B cell (primary cell): ENCODE results near the gene LMAN1. TPM values are rescaled to one million over a fixed set of nuclear protein-coding genes. Genes with fewer than 3 reads are reported as not detected.

Experiments used
- ATAC-seq: fragments of 200-7000 bp; cut with Tn5 transposase; one replicate; pipeline ENCODE4 v1.10.0; 2021; ENCODE audit warnings: low read depth, mild to moderate bottlenecking, moderate number of reproducible peaks, moderate library complexity
- CTCF ChIA-PET: fragments of 350-600 bp; sonication (Branson Sonifier 250); formaldehyde crosslinking; loops from one replicate; lab custom pipeline; 2021; ENCODE audit warnings: antibody characterized with exemption, inconsistent platforms; lab: Charles Lee
- POLR2A ChIA-PET: fragments of 350-600 bp; sonication (Branson Sonifier 250); formaldehyde crosslinking; loops from one replicate; lab custom pipeline; 2021; ENCODE audit warnings: antibody characterized with exemption; lab: Charles Lee
- DNase-seq: peaks from one replicate; pipeline ENCODE4 v3.0.0; 2013
- H2AFZ ChIP-seq: 2 replicates; pipeline ENCODE4 v1.6.1; 2012; ENCODE audit warnings: mild to moderate bottlenecking, low read depth, low read length; ENCODE audit not compliant: insufficient read depth, poor library complexity, severe bottlenecking
- H3K27ac ChIP-seq, 2 donors: 1 replicate in 1 of 2; 2 replicates in 1 of 2; pipeline ENCODE4 v1.5.1; 2012 to 2013; ENCODE audit warnings: low read length in 2 of 2, mild to moderate bottlenecking in 2 of 2, moderate library complexity in 1 of 2
- H3K27me3 ChIP-seq, 4 experiments: fragments of 200-600 bp in 1 of 4; sonication (generic) in 1 of 4; replicated peaks in 1 of 4; 1 replicate in 2 of 4; 2 replicates in 2 of 4; pipeline versions ENCODE4 v1.6.1 to v1.7.0; 2013 to 2016; ENCODE audit warnings: low read length in 3 of 4, mild to moderate bottlenecking in 2 of 4, mixed read lengths in 1 of 4, moderate library complexity in 1 of 4; ENCODE audit not compliant: insufficient read depth in 4 of 4, control insufficient read depth in 3 of 4; ENCODE audit errors: control extremely low read depth in 1 of 4
- H3K36me3 ChIP-seq, 2 experiments: replicated peaks in 1 of 2; 1 replicate in 1 of 2; 2 replicates in 1 of 2; pipeline versions ENCODE4 v1.6.1 to v1.7.1; 2013; ENCODE audit warnings: low read length in 1 of 2; ENCODE audit not compliant: insufficient read depth in 2 of 2, control insufficient read depth in 1 of 2; ENCODE audit errors: control extremely low read depth in 1 of 2, extremely low read depth in 1 of 2
- H3K4me1 ChIP-seq, 2 donors: fragments of 200-600 bp in 1 of 2; sonication (generic) in 1 of 2; 1 replicate in 1 of 2; 2 replicates in 1 of 2; pipeline versions ENCODE4 v1.5.1 to v1.6.1; 2013 to 2017; ENCODE audit warnings: low read length in 2 of 2; ENCODE audit not compliant: control insufficient read depth in 2 of 2, insufficient read depth in 2 of 2
- H3K4me2 ChIP-seq: replicated peaks from 2 replicates; pipeline ENCODE3; 2012; ENCODE audit warnings: mild to moderate bottlenecking, low read depth, low read length; ENCODE audit not compliant: poor library complexity, severe bottlenecking
- H3K4me3 ChIP-seq, 5 experiments: fragments of 200-600 bp in 1 of 5; sonication (generic) in 1 of 5; 1 replicate in 3 of 5; 2 replicates in 2 of 5; pipeline versions ENCODE4 v1.5.1 to v1.7.0; 2011 to 2016; ENCODE audit warnings: low read length in 4 of 5, mild to moderate bottlenecking in 4 of 5, low read depth in 2 of 5, control low read depth in 1 of 5, moderate library complexity in 1 of 5; ENCODE audit not compliant: insufficient read depth in 1 of 5; ENCODE audit errors: control extremely low read depth in 1 of 5, extremely low read depth in 1 of 5
- H3K79me2 ChIP-seq: fragments of 200-600 bp; sonication (generic); one replicate; pipeline ENCODE4 v1.6.0; 2016; ENCODE audit warnings: low read length; ENCODE audit not compliant: control insufficient read depth, insufficient read depth
- H3K9ac ChIP-seq: fragments of 200-600 bp; sonication (generic); 2 replicates; pipeline ENCODE4 v1.6.1; 2017; ENCODE audit warnings: mild to moderate bottlenecking, low read length, moderate library complexity
- H3K9me3 ChIP-seq, 3 donors: one replicate each; pipeline versions ENCODE4 v1.6.1 to v1.7.1; 2013; ENCODE audit warnings: low read length in 2 of 3; ENCODE audit not compliant: control insufficient read depth in 2 of 3, insufficient read depth in 1 of 3; ENCODE audit errors: control extremely low read depth in 1 of 3
- H4K20me1 ChIP-seq: 2 replicates; pipeline ENCODE4 v1.6.0; 2012; ENCODE audit warnings: mild to moderate bottlenecking, low read length; ENCODE audit not compliant: insufficient read depth, control insufficient read depth, poor library complexity, severe bottlenecking
- H3K27ac Mint-ChIP-seq: one replicate; pipeline ENCODE4 v1.8.0; 2021; ENCODE audit warnings: mixed read lengths
- H3K27me3 Mint-ChIP-seq: one replicate; pipeline ENCODE4 v1.8.0; 2021; ENCODE audit warnings: mixed read lengths
- H3K4me1 Mint-ChIP-seq: one replicate; pipeline ENCODE4 v1.8.0; 2021; ENCODE audit warnings: mixed read lengths
- H3K4me3 Mint-ChIP-seq: one replicate; pipeline ENCODE4 v1.8.0; 2021; ENCODE audit warnings: mixed read lengths
- H3K9me3 Mint-ChIP-seq: one replicate; pipeline ENCODE4 v1.8.0; 2022; ENCODE audit warnings: mixed read lengths; ENCODE audit not compliant: insufficient read depth
- CTCF ChIP-seq: fragments of 200-600 bp; IDR thresholded peaks from one replicate; pipeline ENCODE4 v1.8.0; 2022; ENCODE audit warnings: antibody characterized with exemption, mild to moderate bottlenecking
- EZH2 ChIP-seq: IDR thresholded peaks from 2 replicates; pipeline ENCODE4 v1.6.1; 2012; ENCODE audit warnings: borderline replicate concordance, low read depth, mild to moderate bottlenecking, moderate library complexity, low read length; ENCODE audit not compliant: insufficient read depth, poor library complexity, severe bottlenecking
- WGBS: methylation state at CpG from one replicate; pipeline ENCODE4 v1.1.5; 2013; ENCODE audit warnings: missing lambda C conversion rate; ENCODE audit not compliant: insufficient coverage; 5-methylcytosine and 5-hydroxymethylcytosine counted together
- intact Hi-C: fragments of 100-400 bp; cut with micrococcal nuclease; formaldehyde crosslinking; loops from one replicate; pipeline ENCODE4 v1.10.0; 2022
- polyA plus RNA-seq: library from polyadenylated mRNA; depleted of rRNA; stranded (reverse); fragments of >200 nt; gene quantifications from 2 replicates; pipeline ENCODE4 v1.2.3, GENCODE V29; 2012
- total RNA-seq, 2 donors: library from RNA; stranded (reverse); fragments of 120-200 nt in 1 of 2; gene quantifications; 1 replicate in 1 of 2; 2 replicates in 1 of 2; pipeline versions ENCODE4 v1.2.3 to v1.2.4, GENCODE V29; 2013 to 2022

LMAN1 gene
- total and polyA plus RNA-seq, 2 donors (not counting 1 experiment from before 2014, with no cell fraction given) = 9.2 to 41.1 TPM

- Histone ChIP-seq H3K79me2 (no peaks in the 10 kb centered on the region), H4K20me1 (no peaks in the 10 kb centered on the region), H2AFZ (no peak overlapping the region), H3K27me3 (peaks cover 0 to 37% (median 20%) of the 10 kb centered on the region in 4 experiments), H3K9ac (no peak overlapping the region), H3K36me3 (no peaks in the 10 kb centered on the region), H3K4me1 (no peaks in the 10 kb centered on the region), H3K27ac (no peak overlapping the region), H3K4me3 (no peak overlapping the region), H3K9me3 (peaks cover 0 to 1% (median 0%) of the 10 kb centered on the region in 3 donors), H3K4me2 (no peak overlapping the region)
- ATAC-seq (no peak), DNase-seq (no peak)
- intact Hi-C loops = no loop called here
- ChIA-PET CTCF (no interaction called here), POLR2A (no interaction called here)
- Mint-ChIP-seq H3K9me3 (no peaks in the 10 kb centered on the region), H3K27ac (no peak overlapping the region), H3K4me3 (no peak overlapping the region), H3K4me1 (no peaks in the 10 kb centered on the region), H3K27me3 (peaks cover 63% of the 10 kb centered on the region)
- WGBS = 53% methylated on average over 1 of the region's 1 CpG
- no peak for TF ChIP-seq CTCF
- TF ChIP-seq EZH2 = no peak
Observed at GRCh38 chr18:59279722-59280121, 79.3 kb downstream of the LMAN1 start.

GRCh38 chr18:59279193-59279592 lies 79.9 kb downstream of the LMAN1 start:
- Histone ChIP-seq H3K36me3 (no peaks in the 10 kb centered on the region), H3K4me2 (no peak overlapping the region), H3K9ac (no peak overlapping the region), H3K27me3 (peaks cover 0 to 42% (median 24%) of the 10 kb centered on the region in 4 experiments), H3K27ac (no peak overlapping the region), H4K20me1 (no peaks in the 10 kb centered on the region), H3K4me3 (no peak overlapping the region), H3K9me3 (peaks cover 0 to 4% (median 1%) of the 10 kb centered on the region in 3 donors), H3K4me1 (peaks cover 0 to 1% of the 10 kb centered on the region in 2 donors), H2AFZ (no peak overlapping the region), H3K79me2 (no peaks in the 10 kb centered on the region)
- Mint-ChIP-seq H3K4me1 (no peaks in the 10 kb centered on the region), H3K9me3 (no peaks in the 10 kb centered on the region), H3K27me3 (peaks cover 64% of the 10 kb centered on the region), H3K27ac (no peak overlapping the region), H3K4me3 (no peak overlapping the region)
- no peak for ATAC-seq
- CTCF ChIA-PET = no interaction called here
- no peak for TF ChIP-seq EZH2
- TF ChIP-seq CTCF = no peak
- POLR2A ChIA-PET = no interaction called here
- DNase-seq = no peak
- WGBS = 54% methylated on average over 2 of the region's 3 CpGs
- intact Hi-C loops = no loop called here
